ENCODE results near the gene C13orf42.

C13orf42 gene

GRCh38 chr13:51111174-51111573 lies at the start of gene C13orf42:
C13orf42 (minus strand) TSS chr13:51111274; CDS start chr13:51111209, 65 bp downstream.
- DNase-seq (ENCODE audit: low read depth), result no peak

- no peak for DNase-seq (ENCODE audit: low read depth)
Observed at GRCh38 chr13:51158880-51159518, 47.9 kb upstream of the C13orf42 start.

GRCh38 chr13:51158365-51158764 lies 47.3 kb upstream of the C13orf42 start:
- DNase-seq (ENCODE audit: low read depth), result no peak

GRCh38 chr13:51156648-51157047 lies 45.6 kb upstream of the C13orf42 start:
- DNase-seq (ENCODE audit: low read depth), result no peak

GRCh38 chr13:51155776-51156515 lies 44.9 kb upstream of the C13orf42 start:
- no peak for DNase-seq (ENCODE audit: low read depth)

- no peak for DNase-seq (ENCODE audit: low read depth)
Observed at GRCh38 chr13:51155161-51155560, 44.1 kb upstream of the C13orf42 start.

- DNase-seq (ENCODE audit: low read depth), result no peak
Observed at GRCh38 chr13:51154029-51154555, 43.0 kb upstream of the C13orf42 start.

- DNase-seq (ENCODE audit: low read depth), result no peak
Observed at GRCh38 chr13:51153527-51153926, 42.5 kb upstream of the C13orf42 start.

- no peak for DNase-seq (ENCODE audit: low read depth)
Observed at GRCh38 chr13:51152701-51153100, 41.6 kb upstream of the C13orf42 start.

GRCh38 chr13:51151463-51151862 lies 40.4 kb upstream of the C13orf42 start:
- DNase-seq (ENCODE audit: low read depth), result no peak

GRCh38 chr13:51148952-51149573 lies 38.0 kb upstream of the C13orf42 start:
- DNase-seq (ENCODE audit: low read depth), result no peak

- DNase-seq (ENCODE audit: low read depth), result no peak
Observed at GRCh38 chr13:51148223-51148951, 37.3 kb upstream of the C13orf42 start.

- no peak for DNase-seq (ENCODE audit: low read depth)
Observed at GRCh38 chr13:51147732-51148131, 36.7 kb upstream of the C13orf42 start.

GRCh38 chr13:51146667-51147066 lies 35.6 kb upstream of the C13orf42 start:
- no peak for DNase-seq (ENCODE audit: low read depth)

- DNase-seq (ENCODE audit: low read depth), result no peak
Observed at GRCh38 chr13:51137250-51137649, 26.2 kb upstream of the C13orf42 start.

- no peak for DNase-seq (ENCODE audit: low read depth)
Observed at GRCh38 chr13:51136276-51136980, 25.4 kb upstream of the C13orf42 start.

GRCh38 chr13:51134763-51135365 lies 23.8 kb upstream of the C13orf42 start:
- DNase-seq (ENCODE audit: low read depth), result no peak

- DNase-seq (ENCODE audit: low read depth), result no peak
Observed at GRCh38 chr13:51130348-51130747, 19.3 kb upstream of the C13orf42 start.

GRCh38 chr13:51125495-51126226 lies 14.6 kb upstream of the C13orf42 start:
- DNase-seq (ENCODE audit: low read depth), result no peak

- DNase-seq (ENCODE audit: low read depth), result no peak
Observed at GRCh38 chr13:51122868-51123566, 11.9 kb upstream of the C13orf42 start.

Data from stimulated activated CD8-positive, alpha-beta memory T cell treated with anti-CD3 and anti-CD28 coated beads, Interleukin-15, amount 100 ng/mL, for 1 hour (primary cell).